Neuron (in vitro differentiated cells): ENCODE results near the gene THRA.
"Not testable (repeated sequence)": the region's sequence is repeated elsewhere in the genome, so short reads cannot be mapped to it uniquely, and the experiment has no call there.

ENCODE experiments used
- H2AFZ ChIP-seq: one replicate; pipeline ENCODE4 v1.6.1; 2013; ENCODE audit warnings: low read depth, mild to moderate bottlenecking, inconsistent platforms, low read length, moderate library complexity
- H3K27me3 ChIP-seq: one replicate; pipeline ENCODE4 v1.6.1; 2013; ENCODE audit warnings: low read length; ENCODE audit not compliant: insufficient read depth
- H3K36me3 ChIP-seq: one replicate; pipeline ENCODE4 v1.6.1; 2013; ENCODE audit warnings: low read length; ENCODE audit not compliant: insufficient read depth
- H3K4me1 ChIP-seq: one replicate; pipeline ENCODE4 v1.6.1; 2013; ENCODE audit warnings: low read length; ENCODE audit not compliant: insufficient read depth
- H3K4me3 ChIP-seq: 2 replicates; pipeline ENCODE4 v1.5.1; 2013; ENCODE audit warnings: mild to moderate bottlenecking, low read length, moderate library complexity
- H3K9me3 ChIP-seq: one replicate; pipeline ENCODE4 v1.6.1; 2013; ENCODE audit warnings: low read length

The THRA gene

GRCh38 chr17:40122136-40122998 lies 59.6 kb downstream of the THRA start:
- Histone ChIP-seq H2AFZ (no peak overlapping the region), H3K4me3 (peak overlapping the region; percentile 81), H3K36me3 (peaks cover 19% of the 10 kb centered on the region), H3K27me3 (no peaks in the 10 kb centered on the region), H3K9me3 (no peaks in the 10 kb centered on the region), H3K4me1 (peaks cover 21% of the 10 kb centered on the region)

- no peak overlapping the region for H2AFZ ChIP-seq
- peak overlapping the region; percentile 81 for H3K4me3 ChIP-seq
- peaks cover 21% of the 10 kb centered on the region for H3K4me1 ChIP-seq
- no peaks in the 10 kb centered on the region for H3K9me3 ChIP-seq
- H3K27me3 ChIP-seq, result no peaks in the 10 kb centered on the region
- H3K36me3 ChIP-seq, result peaks cover 26% of the 10 kb centered on the region
Measured at GRCh38 chr17:40122999-40123810, 60.4 kb downstream of the THRA start.

- no peaks in the 10 kb centered on the region for H3K9me3 ChIP-seq
- H3K36me3 ChIP-seq, result peaks cover 29% of the 10 kb centered on the region
- peaks cover 21% of the 10 kb centered on the region for H3K4me1 ChIP-seq
- no peak overlapping the region for H2AFZ ChIP-seq
- H3K27me3 ChIP-seq, result no peaks in the 10 kb centered on the region
- peak overlapping the region; percentile 81 for H3K4me3 ChIP-seq
Measured at GRCh38 chr17:40123811-40124114, 61.0 kb downstream of the THRA start.

GRCh38 chr17:40124279-40125141 lies 61.7 kb downstream of the THRA start:
- H2AFZ ChIP-seq, result no peak overlapping the region
- H3K9me3 ChIP-seq, result no peaks in the 10 kb centered on the region
- H3K4me3 ChIP-seq, result peak overlapping the region; percentile 81
- H3K4me1 ChIP-seq, result peaks cover 21% of the 10 kb centered on the region
- no peaks in the 10 kb centered on the region for H3K27me3 ChIP-seq
- H3K36me3 ChIP-seq, result peaks cover 35% of the 10 kb centered on the region

- Histone ChIP-seq H3K4me3 (no peak overlapping the region), H3K27me3 (no peaks in the 10 kb centered on the region), H3K36me3 (peaks cover 81% of the 10 kb centered on the region), H3K9me3 (no peaks in the 10 kb centered on the region), H2AFZ (no peak overlapping the region), H3K4me1 (peaks cover 5% of the 10 kb centered on the region)
Measured at GRCh38 chr17:40129498-40129897, 66.7 kb downstream of the THRA start.

- H3K36me3 ChIP-seq, result peaks cover 88% of the 10 kb centered on the region
- no peak overlapping the region for H3K4me3 ChIP-seq
- H3K9me3 ChIP-seq, result no peaks in the 10 kb centered on the region
- no peak overlapping the region for H2AFZ ChIP-seq
- no peaks in the 10 kb centered on the region for H3K4me1 ChIP-seq
- no peaks in the 10 kb centered on the region for H3K27me3 ChIP-seq
Measured at GRCh38 chr17:40130352-40131042, 67.7 kb downstream of the THRA start.

GRCh38 chr17:40134184-40134583 lies 71.4 kb downstream of the THRA start:
- Histone ChIP-seq H2AFZ (no peak overlapping the region), H3K36me3 (peaks cover 76% of the 10 kb centered on the region), H3K4me1 (peaks cover 4% of the 10 kb centered on the region), H3K9me3 (no peaks in the 10 kb centered on the region), H3K27me3 (no peaks in the 10 kb centered on the region), H3K4me3 (no peak overlapping the region)

GRCh38 chr17:40135817-40136216 lies 73.1 kb downstream of the THRA start:
- peaks cover 9% of the 10 kb centered on the region for H3K4me1 ChIP-seq
- peaks cover 60% of the 10 kb centered on the region for H3K36me3 ChIP-seq
- no peak overlapping the region for H2AFZ ChIP-seq
- no peaks in the 10 kb centered on the region for H3K9me3 ChIP-seq
- no peaks in the 10 kb centered on the region for H3K27me3 ChIP-seq
- H3K4me3 ChIP-seq, result no peak overlapping the region

- Histone ChIP-seq H3K4me3 (peak overlapping the region; percentile 70), H2AFZ (no peak overlapping the region), H3K27me3 (no peaks in the 10 kb centered on the region), H3K36me3 (peaks cover 50% of the 10 kb centered on the region), H3K4me1 (peaks cover 18% of the 10 kb centered on the region), H3K9me3 (no peaks in the 10 kb centered on the region)
Measured at GRCh38 chr17:40139566-40140058, 76.8 kb downstream of the THRA start.

GRCh38 chr17:40143166-40143565 lies 80.4 kb downstream of the THRA start:
- not testable (repeated sequence) for H3K4me3 ChIP-seq, H3K27me3 ChIP-seq, H2AFZ ChIP-seq, H3K9me3 ChIP-seq
- Histone ChIP-seq H3K36me3 (peaks cover 52% of the 10 kb centered on the region), H3K4me1 (peaks cover 18% of the 10 kb centered on the region)
